Measurements from ENCODE around the gene OR7G3.

The OR7G3 gene

GRCh38 chr19:9144920-9145319 lies 18.2 kb upstream of the OR7G3 start:
- TF ChIP-seq CTCF (IDR thresholded peaks at IDR 0.05; ENCODE audit: control insufficient read depth, extremely low read depth, insufficient read depth) = no peak
- DNase-seq (ENCODE audit: low read depth) = no peak
- no peak overlapping the region for H3K4me3 ChIP-seq (ENCODE audit: low read depth, low read length)

- peak; percentile 73 for DNase-seq (ENCODE audit: low read depth)
- no peak for TF ChIP-seq CTCF (IDR thresholded peaks at IDR 0.05; ENCODE audit: control insufficient read depth, extremely low read depth, insufficient read depth)
- H3K4me3 ChIP-seq (ENCODE audit: low read depth, low read length) = peak within 1 kb of the TSS; percentile 88
Observed at GRCh38 chr19:9140159-9140874, 13.6 kb upstream of the OR7G3 start, which contains the start of gene ZNF317. TSS of gene ZNF317 (plus strand) at chr19:9140397. CDS start at chr19:9156017, 15,620 bp downstream.

GRCh38 chr19:9139609-9140158 lies 12.9 kb upstream of the OR7G3 start:
- no peak for DNase-seq (ENCODE audit: low read depth)
- H3K4me3 ChIP-seq (ENCODE audit: low read depth, low read length) = peak overlapping the region; percentile 88
- TF ChIP-seq CTCF (IDR thresholded peaks at IDR 0.05; ENCODE audit: control insufficient read depth, extremely low read depth, insufficient read depth) = no peak

- no peak for TF ChIP-seq CTCF (IDR thresholded peaks at IDR 0.05; ENCODE audit: control insufficient read depth, extremely low read depth, insufficient read depth)
Observed at GRCh38 chr19:9132422-9132821, 5.7 kb upstream of the OR7G3 start.

GRCh38 chr19:9130965-9131364 lies 4.2 kb upstream of the OR7G3 start:
- no peak for DNase-seq (ENCODE audit: low read depth)
- TF ChIP-seq CTCF (IDR thresholded peaks at IDR 0.05; ENCODE audit: control insufficient read depth, extremely low read depth, insufficient read depth) = no peak
- no peak overlapping the region for H3K4me3 ChIP-seq (ENCODE audit: low read depth, low read length)

More at GRCh38 chr19:9132422-9132821, 5.7 kb upstream of the OR7G3 start:
- no peak for DNase-seq (ENCODE audit: low read depth)
- no peak overlapping the region for H3K4me3 ChIP-seq (ENCODE audit: low read depth, low read length)

- DNase-seq (ENCODE audit: low read depth) = no peak
- no peak for TF ChIP-seq CTCF (IDR thresholded peaks at IDR 0.05; ENCODE audit: control insufficient read depth, extremely low read depth, insufficient read depth)
- no peak overlapping the region for H3K4me3 ChIP-seq (ENCODE audit: low read depth, low read length)
Observed at GRCh38 chr19:9128171-9128570, 1.4 kb upstream of the OR7G3 start.
